HS-27A (cell line): ENCODE measurements around the gene PMM2.
"Not testable (repeated sequence)": the region's sequence is repeated elsewhere in the genome, so short reads cannot be mapped to it uniquely, and the experiment has no call there.

Experiments used
- DNase-seq: peaks from one replicate; pipeline ENCODE4 v3.0.0-alpha.2; 2012; ENCODE audit warnings: low read depth, missing footprints

Gene PMM2

DNA sequence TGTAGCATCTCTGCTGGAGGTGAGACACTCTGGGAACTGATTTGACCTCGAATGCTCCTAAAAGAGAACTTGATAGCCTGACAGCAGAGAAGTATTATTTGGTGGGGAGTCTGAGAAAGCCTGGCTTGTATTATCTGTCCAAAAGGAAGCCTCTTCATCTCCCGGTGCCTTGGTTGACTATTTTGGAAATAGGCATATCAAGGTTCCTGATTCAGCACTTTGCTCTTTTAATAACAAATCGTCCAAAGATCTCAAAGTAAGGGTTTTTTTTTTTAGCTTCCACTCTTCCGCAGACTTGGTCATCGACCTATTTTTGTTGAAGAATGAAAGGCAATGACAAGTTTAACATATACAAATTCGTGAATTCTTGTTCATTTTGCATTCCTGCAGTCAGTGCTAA lies 15.0 kb upstream of the PMM2 start:
- DNase-seq = no peak

DNA sequence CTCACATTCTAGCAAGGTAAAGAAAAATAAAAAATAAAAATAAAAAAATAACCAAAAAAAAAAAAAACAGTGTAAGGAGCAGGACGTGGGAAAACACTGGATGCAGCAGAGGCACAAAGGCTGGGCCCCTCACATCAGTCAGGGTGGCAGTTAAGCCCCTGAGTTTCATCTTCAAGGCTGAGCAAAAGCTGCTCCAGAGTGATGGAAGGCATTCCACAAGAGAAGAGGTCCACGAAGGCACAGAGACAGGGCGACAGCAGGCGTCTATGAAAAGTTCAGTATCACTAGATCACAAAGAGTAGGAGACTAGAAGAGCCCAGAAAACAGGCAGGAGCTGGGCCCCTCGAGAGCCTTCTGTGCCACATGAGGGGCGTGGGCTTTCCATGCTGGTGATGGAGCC lies 12.2 kb upstream of the PMM2 start:
- DNase-seq = no peak

DNA sequence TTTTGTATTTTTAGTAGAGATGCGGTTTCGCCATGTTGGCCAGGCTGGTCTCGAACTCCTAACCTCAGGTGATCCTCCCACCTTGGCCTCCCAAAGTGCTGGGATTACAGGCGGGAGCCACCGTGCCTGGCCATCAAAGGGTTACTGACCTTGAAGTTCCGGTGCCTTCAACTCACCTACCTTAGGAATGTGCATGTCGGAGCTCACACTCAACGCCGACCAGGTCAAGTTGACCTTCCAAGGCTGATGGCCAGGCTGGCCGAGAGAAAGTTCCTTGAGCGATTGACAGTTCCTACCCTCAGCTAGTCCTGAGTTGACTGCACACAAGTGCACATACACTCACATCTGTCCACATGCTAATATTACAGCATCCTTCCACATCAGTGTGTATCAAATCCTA lies 11.3 kb upstream of the PMM2 start:
- not testable (repeated sequence) for DNase-seq

DNA sequence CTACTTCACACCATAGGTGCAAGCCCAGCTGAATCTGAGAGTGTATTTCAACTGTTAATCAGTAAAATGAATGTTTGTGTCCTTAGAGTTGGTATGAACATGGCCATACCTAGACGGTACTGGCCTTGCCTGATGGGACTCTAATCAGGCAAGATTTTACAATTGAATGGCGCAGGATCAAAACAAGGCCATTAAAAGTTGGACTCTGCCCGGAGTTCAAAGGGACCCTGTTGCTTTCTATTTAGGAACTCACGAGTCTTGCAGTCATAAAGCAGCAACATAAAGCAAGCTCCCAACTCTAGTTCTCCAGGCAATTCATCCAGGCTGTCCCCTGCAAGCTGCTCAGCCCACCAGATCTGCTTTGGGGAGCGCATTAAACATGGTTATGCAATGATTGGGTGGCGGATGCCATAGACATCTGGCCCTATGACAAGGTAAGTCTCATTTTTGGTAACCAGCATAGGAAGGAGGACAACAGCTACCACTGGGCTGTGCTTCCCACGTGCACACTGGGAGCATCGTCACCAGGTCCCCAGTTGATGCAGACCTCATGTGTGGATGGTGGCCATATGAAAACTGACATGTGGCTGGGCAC lies 9.0 kb upstream of the PMM2 start:
- no peak for DNase-seq

DNA sequence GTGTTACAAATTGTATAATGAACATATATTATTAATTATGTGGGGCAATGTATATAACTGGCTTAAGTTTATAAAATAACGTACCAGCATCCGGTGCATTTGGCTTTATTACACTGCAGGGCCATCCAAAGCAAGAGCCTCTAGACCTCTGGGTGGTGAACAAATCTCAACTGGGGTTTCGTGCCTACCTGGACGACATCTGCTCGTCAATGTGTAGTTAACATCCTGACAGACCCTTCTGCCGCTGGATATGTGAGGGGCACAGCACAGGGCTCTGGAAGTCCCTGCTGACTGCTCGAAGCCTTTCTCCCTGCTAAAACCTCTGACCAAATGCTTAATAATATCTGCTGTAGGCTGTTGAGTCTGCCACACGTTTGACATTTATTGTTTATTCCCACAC lies 2.5 kb upstream of the PMM2 start:
- DNase-seq = no peak

DNA sequence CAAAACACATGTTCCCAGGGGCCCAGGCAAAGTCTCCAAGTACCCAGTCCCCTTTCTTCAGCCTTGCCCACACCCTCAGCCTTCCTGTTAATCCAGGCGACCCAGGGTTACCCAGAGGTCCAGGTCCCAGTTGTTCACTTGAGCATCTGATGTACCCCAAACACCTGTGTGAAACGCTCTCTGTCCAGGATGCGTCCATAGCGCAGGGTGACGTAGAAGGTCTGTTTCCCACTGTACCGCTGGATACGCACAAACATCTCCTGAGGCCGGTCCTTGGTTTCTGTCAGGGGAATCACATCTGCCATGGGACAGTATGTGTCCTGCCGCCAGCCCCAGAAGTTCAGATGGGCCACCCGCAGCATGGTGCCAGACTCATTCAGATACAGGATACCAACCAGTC lies 1.8 kb upstream of the PMM2 start:
- no peak for DNase-seq

DNA sequence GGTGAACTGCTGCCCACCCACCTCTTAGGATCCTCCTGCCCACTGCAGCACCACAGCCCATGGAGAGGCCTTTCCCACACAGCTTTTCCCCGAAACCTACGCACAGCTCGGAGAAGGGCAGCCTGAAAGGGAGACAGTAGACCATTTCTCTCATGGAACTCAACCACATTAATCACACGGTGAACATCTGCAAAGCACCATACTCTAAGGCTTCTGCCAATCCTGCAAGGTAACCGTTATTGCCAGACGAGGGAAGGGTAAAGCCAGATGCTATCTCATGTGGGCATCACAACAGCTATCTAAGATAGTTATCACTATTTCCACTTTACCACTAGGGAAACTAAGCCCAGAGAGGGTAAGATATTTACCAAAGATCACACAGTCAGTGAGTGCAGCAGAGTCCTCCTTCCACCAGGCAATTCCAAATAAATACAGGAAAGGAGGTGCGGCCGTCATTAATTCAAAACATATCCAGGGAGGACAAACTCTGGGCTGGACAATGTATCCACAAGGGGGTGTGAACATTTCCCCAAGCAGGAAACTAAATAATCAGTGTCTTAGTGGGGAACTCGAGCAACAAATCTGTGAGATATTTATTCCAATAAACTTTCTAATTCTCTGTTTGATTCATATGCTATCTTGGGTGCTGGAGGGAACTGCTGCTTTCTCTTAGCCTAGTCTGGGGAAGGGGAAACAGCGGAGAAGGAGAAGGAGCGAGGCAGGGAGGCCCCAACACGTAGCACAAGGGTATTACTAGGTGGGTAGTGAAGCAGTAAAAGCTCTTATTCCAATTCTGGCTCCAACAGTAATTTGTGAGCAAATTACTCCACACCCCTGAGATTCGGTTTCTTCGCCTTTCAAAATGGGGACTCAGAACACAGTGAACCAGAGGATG lies 923 bp upstream of the PMM2 start:
- DNase-seq = no peak

DNA sequence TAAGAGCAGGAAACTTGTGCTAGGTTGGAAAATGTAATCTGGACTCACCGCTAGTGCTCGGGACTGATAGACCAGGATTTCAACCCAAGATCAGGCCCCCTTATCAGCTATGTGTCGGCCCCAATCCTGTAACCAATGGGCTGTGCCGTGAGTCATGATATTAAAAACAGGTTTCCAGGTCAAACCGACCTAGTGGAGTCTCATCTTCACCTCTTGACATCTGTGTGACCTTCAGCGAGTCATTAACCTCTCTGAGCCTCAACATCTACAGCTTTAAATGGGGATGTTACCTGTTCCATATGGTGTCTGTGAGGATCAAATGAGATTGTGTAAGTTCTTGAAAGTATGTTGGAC lies 512 bp downstream of the PMM2 start:
- DNase-seq = no peak

DNA sequence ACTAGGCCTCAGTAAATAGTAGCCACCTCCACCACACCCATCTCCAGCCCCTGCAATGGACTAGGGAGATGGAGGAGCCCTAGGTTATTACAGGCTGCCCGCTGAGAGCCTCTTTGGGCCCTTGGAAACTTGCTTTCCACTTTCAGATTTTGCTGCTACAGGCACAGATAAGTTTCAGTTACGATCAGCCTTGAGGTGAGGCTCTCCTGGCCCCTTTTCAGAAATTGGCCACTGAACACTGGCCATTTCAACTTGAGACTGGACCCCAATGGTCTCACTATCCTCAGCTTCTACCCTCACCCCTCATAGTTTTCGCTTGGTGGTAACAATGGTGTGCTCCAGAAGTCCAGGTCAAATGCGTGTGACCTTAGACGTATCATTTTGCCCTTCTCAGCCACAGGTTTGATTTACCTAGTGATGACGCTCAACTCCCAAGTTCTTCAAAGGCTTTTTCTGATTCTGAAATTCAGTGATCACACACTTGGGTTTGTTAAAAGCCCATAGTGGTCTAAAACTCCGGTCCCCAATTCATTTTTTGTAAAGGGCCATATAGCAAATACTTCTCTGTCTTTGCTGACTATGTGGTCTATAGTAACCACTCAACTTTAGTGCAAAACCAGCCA lies 1.0 kb downstream of the PMM2 start:
- no peak for DNase-seq

DNA sequence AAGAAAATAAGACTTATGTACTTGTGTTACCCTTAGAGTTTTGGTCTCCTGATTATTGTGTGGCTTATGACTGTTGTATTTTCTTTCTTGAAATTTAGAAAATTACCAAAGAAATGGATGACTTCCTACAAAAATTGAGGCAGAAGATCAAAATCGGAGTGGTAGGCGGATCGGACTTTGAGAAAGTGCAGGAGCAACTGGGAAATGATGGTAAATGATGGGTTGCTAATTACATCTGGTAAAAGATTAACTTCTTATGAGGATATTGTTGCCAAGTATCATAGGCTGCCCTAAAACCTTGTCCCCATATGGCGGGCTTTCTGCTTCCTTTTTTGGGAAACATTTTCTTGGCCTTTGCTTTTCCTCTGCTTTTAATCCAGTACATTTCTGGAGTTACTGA lies 4.1 kb downstream of the PMM2 start:
- no peak for DNase-seq

DNA sequence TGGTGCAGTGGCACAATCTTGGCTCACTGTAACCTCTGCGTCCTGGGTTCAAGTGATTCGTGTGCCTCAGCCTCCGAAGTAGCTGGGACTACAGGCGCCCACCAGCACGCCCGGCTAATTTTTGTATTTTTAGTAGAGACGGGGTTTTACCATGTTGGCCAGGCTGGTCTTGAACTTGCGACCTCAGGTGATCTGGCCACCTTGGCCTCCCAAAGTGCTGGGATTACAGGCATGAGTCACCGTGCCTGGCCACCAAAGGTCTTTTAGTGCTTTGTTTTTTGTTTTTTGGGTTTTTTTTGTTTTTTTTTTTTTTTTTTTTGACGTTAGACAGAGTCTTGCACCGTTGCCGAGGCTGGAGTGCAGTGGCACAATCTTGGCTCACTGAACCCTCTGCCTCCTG lies 6.1 kb downstream of the PMM2 start:
- DNase-seq = not testable (repeated sequence)

DNA sequence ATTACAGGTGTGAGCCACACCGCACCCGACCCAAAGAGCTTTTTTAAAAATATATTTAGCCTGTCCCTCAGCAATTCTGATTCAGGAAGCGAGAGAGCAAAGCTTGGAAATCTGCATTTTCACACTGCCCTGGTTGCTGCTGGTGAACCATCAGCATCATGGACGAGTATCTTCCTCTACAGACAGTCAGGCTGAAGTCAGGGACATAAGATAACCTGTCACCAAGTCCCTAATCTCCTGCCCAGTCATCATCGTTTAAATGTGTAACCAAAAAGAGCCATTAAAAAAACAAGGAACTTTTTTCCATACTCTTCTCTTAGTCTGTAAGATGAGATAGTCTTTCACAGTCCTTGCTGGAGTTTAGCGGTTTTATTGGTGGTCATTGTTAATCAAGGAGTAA lies 6.7 kb downstream of the PMM2 start:
- DNase-seq = no peak

DNA sequence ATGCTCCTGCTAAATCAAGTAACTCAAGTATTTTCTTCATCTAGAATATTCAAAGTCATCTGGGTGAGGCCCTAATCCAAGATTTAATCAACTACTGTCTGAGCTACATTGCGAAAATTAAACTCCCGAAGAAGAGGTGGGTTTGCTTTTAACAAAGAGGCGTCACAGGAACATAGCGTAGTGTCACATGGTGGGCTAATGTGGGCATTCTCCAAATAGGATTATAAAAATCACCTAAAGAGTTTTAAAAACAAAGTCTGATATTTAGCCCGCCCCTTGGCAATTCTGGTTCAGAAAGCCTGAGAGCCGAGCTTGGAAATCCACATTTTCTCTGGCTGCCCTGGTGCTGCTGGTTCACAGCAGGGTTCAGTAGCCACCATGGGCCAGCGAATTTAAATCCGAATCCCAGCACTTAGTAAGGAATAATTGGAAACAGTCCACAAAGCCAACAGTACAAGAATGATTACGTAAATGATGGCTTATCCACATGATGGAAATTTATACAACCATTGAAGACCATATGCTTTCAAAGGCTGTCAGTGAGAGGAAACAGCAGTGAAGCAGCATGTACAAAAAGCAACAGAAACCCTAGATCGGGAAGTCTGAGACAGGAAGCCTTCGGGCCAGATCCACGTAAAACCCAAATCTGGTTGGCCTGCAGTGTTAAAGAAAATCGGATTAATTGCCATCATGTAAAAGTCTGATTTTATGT lies 8.8 kb downstream of the PMM2 start:
- no peak for DNase-seq

DNA sequence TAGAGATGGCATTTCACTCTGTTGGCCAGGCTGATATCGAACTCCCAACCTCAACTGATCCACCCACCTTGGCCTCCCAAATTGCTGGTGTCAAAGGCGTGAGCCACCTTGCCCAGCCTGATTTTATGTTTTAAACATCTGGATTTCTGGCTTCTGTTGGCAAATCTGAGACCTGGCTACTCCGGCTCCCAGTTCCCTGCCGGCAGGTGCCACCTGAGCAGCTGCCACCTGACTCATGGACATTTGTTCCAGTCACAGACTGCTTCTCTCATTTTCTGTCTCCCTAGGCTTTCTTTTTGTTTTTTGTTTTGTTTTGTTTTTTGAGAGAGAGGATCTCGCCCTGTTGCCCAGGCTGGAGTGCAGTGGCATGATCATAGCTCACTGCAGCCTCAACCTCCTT lies 9.6 kb downstream of the PMM2 start:
- DNase-seq = no peak

DNA sequence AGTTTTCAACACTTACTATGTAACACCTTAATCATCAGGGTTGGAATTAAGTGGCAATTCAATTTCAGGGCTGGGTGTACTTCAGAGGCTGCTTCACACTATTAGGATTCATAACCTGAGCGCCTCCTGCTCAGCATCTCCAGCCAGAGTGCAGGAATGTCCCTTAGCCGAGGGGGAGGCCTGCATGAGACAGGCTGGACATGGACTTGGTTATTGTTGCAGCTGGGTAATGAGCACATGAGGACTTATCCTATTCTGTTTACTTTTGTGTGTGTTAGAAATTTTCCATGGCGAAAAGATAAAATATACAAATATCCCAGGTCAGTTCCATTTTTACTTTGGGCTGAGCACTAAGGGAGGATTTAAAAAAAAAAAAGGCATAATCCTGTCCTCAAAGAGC lies 10.4 kb downstream of the PMM2 start:
- no peak for DNase-seq

DNA sequence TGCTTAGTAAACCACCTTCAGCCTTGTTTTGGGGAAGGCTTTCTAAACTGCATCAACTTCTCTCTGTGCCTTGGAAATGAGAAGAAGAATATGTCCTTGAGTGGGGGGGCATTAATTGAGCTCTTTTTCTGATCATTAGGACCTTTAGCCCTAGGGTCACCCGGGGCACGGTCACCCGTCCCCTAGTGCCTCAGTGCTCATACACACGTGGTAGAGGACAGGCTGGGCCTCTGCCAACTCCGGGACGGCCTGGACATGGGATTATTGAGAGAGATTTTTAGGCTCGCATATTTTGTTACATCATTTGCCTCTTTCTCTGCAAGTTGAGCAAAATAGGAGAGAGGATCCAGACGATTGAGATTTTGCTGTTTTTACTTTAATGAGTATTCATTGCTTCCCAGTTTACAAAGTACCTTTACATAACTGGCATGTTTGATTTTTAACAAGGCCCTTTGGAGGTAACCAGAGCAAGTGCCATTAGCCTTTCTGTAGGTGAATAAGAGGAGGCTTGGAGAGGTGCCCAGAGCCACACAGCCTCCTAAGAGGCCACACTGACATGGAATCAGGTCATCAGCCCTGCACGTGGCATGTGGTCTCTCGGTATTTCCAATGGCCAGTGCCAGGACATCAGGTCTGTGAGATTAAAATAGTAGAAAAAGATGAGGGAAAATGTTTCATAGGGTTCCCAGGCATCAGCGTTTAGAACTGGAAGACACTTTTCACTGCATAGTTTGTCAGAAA lies 11.1 kb downstream of the PMM2 start:
- no peak for DNase-seq

DNA sequence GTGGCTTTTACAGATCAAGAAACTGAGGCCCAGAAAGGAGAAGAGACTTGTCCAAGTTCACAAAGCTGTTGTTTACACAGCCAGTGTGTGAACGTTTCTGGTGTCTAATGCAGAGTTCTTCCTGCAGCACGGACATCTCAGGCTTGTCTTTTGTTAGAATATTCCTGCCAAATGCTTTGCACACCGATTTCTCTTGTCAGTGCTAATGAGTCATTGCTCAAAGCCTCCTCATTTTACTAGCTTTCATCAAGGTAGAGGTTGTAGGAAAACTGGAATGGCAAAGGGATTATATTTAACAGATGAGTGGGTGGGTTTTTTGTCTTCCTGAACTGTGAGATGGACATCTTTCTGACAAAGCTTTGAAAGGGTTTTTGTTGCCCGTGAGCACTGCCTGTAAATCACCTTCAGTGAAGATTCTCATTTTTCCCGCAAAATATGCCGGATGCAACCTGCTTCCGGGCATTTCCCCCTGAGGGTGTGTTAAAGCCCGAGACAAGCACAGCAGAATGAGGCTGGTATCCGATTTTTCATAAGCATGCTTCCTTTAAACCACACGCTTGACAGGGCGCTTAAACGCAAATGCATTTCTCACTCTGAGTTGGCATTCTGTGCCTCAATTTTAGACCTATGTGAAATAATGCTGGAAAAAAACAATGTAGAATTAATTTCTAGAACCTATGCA lies 14.7 kb downstream of the PMM2 start:
- no peak for DNase-seq

DNA sequence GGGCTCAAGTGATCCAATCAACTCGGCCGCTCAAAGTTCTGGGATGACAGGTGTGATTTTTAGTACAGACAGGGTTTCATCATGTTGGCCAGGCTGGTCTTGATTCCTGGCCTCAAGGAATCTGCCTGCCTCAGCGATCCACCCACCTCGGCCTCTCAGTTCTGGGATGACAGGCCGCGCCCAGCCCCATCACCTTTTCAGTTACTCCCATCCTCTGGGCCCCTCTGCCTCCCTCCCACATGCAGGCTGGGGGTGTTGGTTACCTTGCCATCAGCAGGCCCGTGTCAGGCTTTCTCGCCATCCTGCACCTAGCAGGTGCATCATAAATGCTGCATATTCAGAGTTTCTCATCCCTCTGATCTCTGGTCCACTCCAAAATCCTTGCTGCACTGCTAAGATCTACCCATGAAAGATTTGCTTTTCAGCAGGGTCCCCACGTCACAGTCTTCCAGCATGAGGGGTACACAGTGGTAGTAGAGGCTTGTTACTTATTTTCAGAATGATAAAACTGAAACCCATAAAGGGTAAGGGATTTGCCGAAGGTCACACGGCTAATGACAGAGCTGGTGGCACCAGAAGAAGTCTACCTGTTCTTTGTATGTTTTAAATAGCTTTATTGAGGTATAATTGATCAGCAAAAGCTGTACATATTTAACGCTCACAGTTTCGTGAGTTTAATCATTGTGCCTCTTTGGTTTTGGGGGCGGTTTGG lies 16.6 kb downstream of the PMM2 start:
- DNase-seq = no peak

DNA sequence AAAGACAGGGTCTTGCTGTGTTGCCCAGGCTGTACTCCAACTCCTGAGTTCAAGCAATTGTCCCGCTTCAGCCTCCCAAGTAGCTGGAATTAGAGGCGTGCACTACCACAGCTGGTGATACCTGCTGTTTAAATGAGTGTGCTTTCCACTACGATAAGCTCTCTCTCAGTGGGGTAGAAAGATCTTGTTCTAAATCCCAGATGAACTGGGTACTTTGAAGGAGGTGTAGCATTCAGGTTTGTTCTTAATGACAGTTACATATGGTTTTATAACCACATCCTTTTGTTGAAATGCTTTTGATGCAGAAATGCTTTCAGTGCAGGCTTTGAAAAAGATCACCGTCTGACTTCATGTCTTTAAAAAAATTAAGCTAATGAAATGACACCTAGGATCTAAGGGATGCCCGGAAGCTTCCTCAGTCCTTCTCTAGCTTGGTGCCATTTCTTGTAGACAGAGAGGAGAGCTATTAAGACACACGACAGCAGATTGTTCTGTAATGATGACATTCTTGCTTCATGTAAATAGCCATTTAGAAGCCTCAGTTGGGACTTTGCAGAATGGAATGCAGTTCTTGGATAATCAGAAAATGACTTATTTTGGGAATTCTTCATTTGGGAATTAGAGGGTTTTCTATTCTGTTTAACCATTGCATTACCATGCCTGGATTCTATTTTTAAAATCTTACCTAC lies 19.5 kb downstream of the PMM2 start:
- DNase-seq = no peak
